ENCODE results near the gene KRT3.

KRT3 gene

GRCh38 chr12:52838609-52839435 lies 42.9 kb upstream of the KRT3 start:
- Histone ChIP-seq H3K4me2 (ENCODE audit: low read depth, low read length) (no peak overlapping the region), H3K9me3 (replicated peaks; ENCODE audit: insufficient read depth, low read length) (no peaks in the 10 kb centered on the region), H3K9me2 (replicated peaks; ENCODE audit: insufficient read depth, low read length) (no peaks in the 10 kb centered on the region), H3K79me2 (ENCODE audit: low read length) (no peaks in the 10 kb centered on the region), H3K4me3 (ENCODE audit: low read length) (no peak overlapping the region), H3K27me3 (replicated peaks; ENCODE audit: insufficient read depth, low read length) (peaks cover 83% of the 10 kb centered on the region), H2AFZ (ENCODE audit: low read length) (no peak overlapping the region), H3F3A (ENCODE audit: insufficient read depth, low read length) (no peaks in the 10 kb centered on the region), H3K4me1 (ENCODE audit: low read length) (no peaks in the 10 kb centered on the region), H3K27ac (ENCODE audit: low read length) (no peak overlapping the region), H3K36me3 (replicated peaks; ENCODE audit: insufficient read depth, low read length) (no peaks in the 10 kb centered on the region), H3K9ac (ENCODE audit: low read length) (no peak overlapping the region), H4K20me1 (ENCODE audit: insufficient read depth, low read length) (no peaks in the 10 kb centered on the region)
- TF ChIP-seq EZH2phosphoT487 (IDR thresholded peaks at IDR 0.05; ENCODE audit: low read length) (no peak), EZH2 (optimal IDR thresholded peaks at IDR 0.05; ENCODE audit: low read depth, low read length) (no peak), CTCF (IDR thresholded peaks at IDR 0.05; ENCODE audit: low read length) (no peak)
- DNase-seq = no peak

GRCh38 chr12:52837781-52838608 lies 42.1 kb upstream of the KRT3 start:
- Histone ChIP-seq H3K27me3 (replicated peaks; ENCODE audit: insufficient read depth, low read length) (peaks cover 91% of the 10 kb centered on the region), H3K9me2 (replicated peaks; ENCODE audit: insufficient read depth, low read length) (no peaks in the 10 kb centered on the region), H4K20me1 (ENCODE audit: insufficient read depth, low read length) (no peaks in the 10 kb centered on the region), H3K4me2 (ENCODE audit: low read depth, low read length) (no peak overlapping the region), H3K4me1 (ENCODE audit: low read length) (no peaks in the 10 kb centered on the region), H3K36me3 (replicated peaks; ENCODE audit: insufficient read depth, low read length) (no peaks in the 10 kb centered on the region), H2AFZ (ENCODE audit: low read length) (no peak overlapping the region), H3K4me3 (ENCODE audit: low read length) (no peak overlapping the region), H3K9ac (ENCODE audit: low read length) (no peak overlapping the region), H3F3A (ENCODE audit: insufficient read depth, low read length) (no peaks in the 10 kb centered on the region), H3K9me3 (replicated peaks; ENCODE audit: insufficient read depth, low read length) (no peaks in the 10 kb centered on the region), H3K27ac (ENCODE audit: low read length) (no peak overlapping the region), H3K79me2 (ENCODE audit: low read length) (no peaks in the 10 kb centered on the region)
- TF ChIP-seq CTCF (IDR thresholded peaks at IDR 0.05; ENCODE audit: low read length) = no peak
- TF ChIP-seq EZH2 (optimal IDR thresholded peaks at IDR 0.05; ENCODE audit: low read depth, low read length) = no peak
- DNase-seq = no peak

GRCh38 chr12:52837413-52837741 lies 41.5 kb upstream of the KRT3 start:
- Histone ChIP-seq H3K36me3 (replicated peaks; ENCODE audit: insufficient read depth, low read length) (no peaks in the 10 kb centered on the region), H3K9ac (ENCODE audit: low read length) (no peak overlapping the region), H3K79me2 (ENCODE audit: low read length) (no peaks in the 10 kb centered on the region), H3K27me3 (replicated peaks; ENCODE audit: insufficient read depth, low read length) (peaks cover 97% of the 10 kb centered on the region), H3K4me2 (ENCODE audit: low read depth, low read length) (no peak overlapping the region), H3K4me1 (ENCODE audit: low read length) (no peaks in the 10 kb centered on the region), H3F3A (ENCODE audit: insufficient read depth, low read length) (no peaks in the 10 kb centered on the region), H3K4me3 (ENCODE audit: low read length) (no peak overlapping the region), H2AFZ (ENCODE audit: low read length) (no peak overlapping the region), H4K20me1 (ENCODE audit: insufficient read depth, low read length) (no peaks in the 10 kb centered on the region), H3K9me2 (replicated peaks; ENCODE audit: insufficient read depth, low read length) (no peaks in the 10 kb centered on the region), H3K9me3 (replicated peaks; ENCODE audit: insufficient read depth, low read length) (no peaks in the 10 kb centered on the region), H3K27ac (ENCODE audit: low read length) (no peak overlapping the region)
- no peak for TF ChIP-seq EZH2 (optimal IDR thresholded peaks at IDR 0.05; ENCODE audit: low read depth, low read length)
- no peak for TF ChIP-seq EZH2phosphoT487 (IDR thresholded peaks at IDR 0.05; ENCODE audit: low read length)
- TF ChIP-seq CTCF (IDR thresholded peaks at IDR 0.05; ENCODE audit: low read length) = no peak
- DNase-seq = no peak

All from MM.1S (cell line).